ENCODE data around the gene MESP2. TPM values are rescaled to one million over a fixed set of nuclear protein-coding genes. Genes with fewer than 3 reads are reported as not detected.
A peak's percentile ranks its signal among the peaks of the same experiment; 100 is the strongest.

Gene MESP2
- total and polyA plus RNA-seq, 2 of the 8 experiments (the other 6 are each of a cell fraction or from before 2014, with no cell fraction given) = 0.35 to 0.80 TPM

DNA sequence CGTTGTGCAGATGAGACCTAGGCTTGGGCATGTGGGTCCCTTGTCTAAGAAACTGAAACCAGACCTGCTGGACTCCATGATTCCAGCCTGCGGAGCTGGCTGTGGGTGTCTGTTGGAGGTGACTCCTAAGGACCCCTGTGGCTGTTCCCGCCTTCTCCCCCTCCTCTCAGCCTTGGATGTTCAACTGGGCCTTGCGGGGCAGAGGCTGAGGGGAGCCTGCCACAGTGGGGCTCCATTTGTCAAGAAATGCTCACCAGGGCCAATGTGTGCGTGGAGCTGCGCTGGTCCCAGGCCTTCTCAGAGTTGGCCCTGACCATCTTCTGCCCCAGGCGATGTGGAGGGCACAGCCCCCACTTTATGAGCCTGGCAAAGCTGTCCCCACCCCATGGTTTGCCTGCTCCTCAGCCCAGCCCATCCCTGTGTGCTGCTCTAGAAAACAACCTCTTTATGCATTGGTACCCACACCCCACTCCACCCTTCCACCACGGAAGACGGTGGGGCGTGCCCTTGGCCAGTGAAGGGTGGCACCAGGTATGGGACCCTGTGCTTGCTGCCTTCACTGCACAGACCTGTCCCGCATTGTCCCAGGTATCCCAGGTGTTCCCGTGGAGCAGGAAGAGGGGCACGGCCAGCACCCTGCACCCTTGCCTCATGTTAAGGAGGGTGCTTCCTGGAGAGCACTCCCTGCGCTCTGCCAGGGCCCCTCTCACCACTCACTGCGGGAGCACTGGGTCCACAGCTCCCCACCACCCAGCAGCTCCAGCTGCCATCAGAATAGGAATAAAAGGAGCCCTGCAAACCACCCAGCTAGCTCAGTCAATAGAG, 7.9 kb downstream of the MESP2 start:
- no peak overlapping the region for H3K4me3 ChIP-seq (ENCODE audit: extremely low read depth in 1 of 4, insufficient read depth in 2 of 4, low read depth in 3 of 4, low read length in 4 of 4)
- H2BK12ac ChIP-seq (ENCODE audit: low read depth, low read length) = peak overlapping the region; percentile 91; the same call in 1 of the 2 replicates
- 87% methylated on average over 13 of the region's 15 CpGs; no CpG with 5 or more reads in 1 of the 2 experiments for WGBS, 2 experiments (ENCODE audit: extremely low coverage in 1 of 2, insufficient coverage in 1 of 2, insufficient read length in 1 of 2, insufficient replicate concordance in 2 of 2, low coverage in 1 of 2, low lambda C conversion rate in 2 of 2, missing lambda C conversion rate in 1 of 2)
- H2BK5ac ChIP-seq (ENCODE audit: low read depth, low read length) = no peak overlapping the region; the same call in 1 of the 2 replicates
- H4K8ac ChIP-seq (ENCODE audit: extremely low read depth, insufficient read depth, low read length) = 0 out of 2 replicates have a peak overlapping the region, but pooled peaks have one; percentile 19
- ChIA-PET CTCF (ENCODE audit: partially characterized antibody) (interaction anchor here (0.8 to 2.8 kb wide), 12 partner anchors 10 to 104 kb away, joined by 3 to 23 read pairs (median 5); no protein-coding TSS in a partner anchor), POLR2A (ENCODE audit: partially characterized antibody) (interaction anchor here (1.4 to 1.5 kb wide), 2 partner anchors 13 to 23 kb away, joined by 3 to 4 read pairs; no protein-coding TSS in a partner anchor)
- H3K79me1 ChIP-seq (ENCODE audit: low read depth, low read length) = no peaks in the 10 kb centered on the region
- H2BK20ac ChIP-seq (ENCODE audit: low read length) = peak overlapping the region; percentile 88; the same call in 1 of the 2 replicates
- H3K23me2 ChIP-seq (ENCODE audit: low read depth, low read length) = no peaks in the 10 kb centered on the region
- no peak overlapping the region for H3K56ac ChIP-seq (replicated peaks; ENCODE audit: insufficient read length, low read depth, low read length)
- no peak overlapping the region for H3K23ac ChIP-seq (ENCODE audit: insufficient read length)
- H4K91ac ChIP-seq (replicated peaks; ENCODE audit: insufficient read length, low read length) = peak overlapping the region; percentile 63
- H3K36me3 ChIP-seq (ENCODE audit: control insufficient read depth in 2 of 4, insufficient read depth in 4 of 4, low read length in 3 of 4) = no peaks in the 10 kb centered on the region
- H3K27ac ChIP-seq (ENCODE audit: low read depth, low read length) = no peak overlapping the region
- no peak for DNase-seq (ENCODE audit: low read depth in 1 of 2, low spot score in 2 of 2)
- no peak for FAIRE-seq
- H3K4ac ChIP-seq (replicated peaks; ENCODE audit: insufficient read length, low read depth, low read length) = no peak overlapping the region
- no peak overlapping the region for H4K5ac ChIP-seq (ENCODE audit: insufficient read length, low read depth, low read length)
- H3K18ac ChIP-seq (ENCODE audit: extremely low read depth, low read length) = peak overlapping the region; percentile 48
- H3K14ac ChIP-seq (ENCODE audit: insufficient read length) = no peak overlapping the region
- H2AFZ ChIP-seq (ENCODE audit: low read length) = no peak overlapping the region
- H4K20me1 ChIP-seq (replicated peaks in 1 of 2; ENCODE audit: control insufficient read depth in 1 of 2, insufficient read depth in 2 of 2, low read length in 2 of 2) = no peaks in the 10 kb centered on the region
- no peaks in the 10 kb centered on the region; a peak in 2 of 7 replicates for H3K27me3 ChIP-seq (replicated peaks in 1 of 4; ENCODE audit: control insufficient read depth in 3 of 4, extremely low read depth in 1 of 4, insufficient read depth in 3 of 4, low read length in 3 of 4)
- H3K9me3 ChIP-seq (ENCODE audit: insufficient read depth in 2 of 2, low read depth in 1 of 2, low read length in 1 of 2) = peaks cover 0 to 3% of the 10 kb centered on the region in 2 experiments; a peak in 2 of 4 replicates
- H3K4me1 ChIP-seq (replicated peaks in 1 of 4; ENCODE audit: control insufficient read depth in 3 of 4, insufficient read depth in 4 of 4, low read length in 3 of 4) = peaks cover 6 to 14% (median 10%) of the 10 kb centered on the region in 4 experiments
- no peak overlapping the region; a peak in 1 of 4 replicates for H3K4me2 ChIP-seq (ENCODE audit: insufficient read depth in 1 of 2, low read depth in 2 of 2, low read length in 2 of 2)
- peak overlapping the region; percentile 97; the same call in 1 of the 2 replicates for H2BK15ac ChIP-seq (ENCODE audit: low read length)
- H3K79me2 ChIP-seq (ENCODE audit: control insufficient read depth in 1 of 2, insufficient read depth in 2 of 2, low read length in 2 of 2) = no peaks in the 10 kb centered on the region
- no peak overlapping the region for H3K9ac ChIP-seq (replicated peaks in 1 of 4; ENCODE audit: extremely low read depth in 1 of 4, low read depth in 3 of 4, low read length in 3 of 4)
- peak overlapping the region; percentile 24; the same call in 1 of the 2 replicates for H2AK5ac ChIP-seq (ENCODE audit: low read depth, low read length)
- H2BK120ac ChIP-seq (replicated peaks; ENCODE audit: low read depth, low read length) = no peak overlapping the region
- TF ChIP-seq TAF7 (optimal IDR thresholded peaks at IDR 0.05; ENCODE audit: borderline replicate concordance, low read depth, low read length) = no peak
